AG09309 (cell line): Measurements from ENCODE around the gene MAPK11.

Experiments used
- DNase-seq: peaks from one replicate; pipeline ENCODE4 v3.0.0-alpha.2; 2010; ENCODE audit warnings: low read depth
- H3K4me3 ChIP-seq: 2 replicates; pipeline ENCODE4 v1.5.1; 2011; ENCODE audit warnings: mild to moderate bottlenecking, low read depth, low read length, moderate library complexity; ENCODE audit not compliant: control insufficient read depth
- CTCF ChIP-seq: IDR thresholded peaks from 2 replicates; pipeline ENCODE4 v1.5.1; 2011; ENCODE audit warnings: mild to moderate bottlenecking, low read depth, low read length, inconsistent platforms; ENCODE audit not compliant: insufficient read depth, control insufficient read depth; ENCODE audit errors: missing control alignments

Gene MAPK11

DNA sequence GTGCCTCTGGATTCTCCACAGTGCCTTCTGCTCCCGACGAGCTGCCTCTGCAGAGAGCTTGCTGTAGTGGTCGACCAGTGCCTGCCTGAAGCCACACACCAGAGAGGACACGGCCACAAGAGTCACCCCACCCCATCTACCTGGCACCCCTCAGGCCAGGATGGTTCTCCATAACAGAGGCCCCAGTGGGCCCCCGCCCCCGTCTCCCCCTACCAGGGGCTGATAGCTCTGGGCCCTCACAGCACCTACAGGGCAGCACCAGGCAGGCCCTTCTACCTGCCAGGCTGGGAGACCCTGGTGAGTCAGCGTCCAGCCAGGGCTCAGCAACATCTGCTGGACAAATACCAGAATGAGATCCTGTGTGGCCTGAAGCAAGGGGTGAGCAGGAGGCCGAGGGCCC lies 47.7 kb downstream of the MAPK11 start:
- H3K4me3 ChIP-seq, result no peak overlapping the region
- DNase-seq, result no peak
- no peak for TF ChIP-seq CTCF

GRCh38 chr22:50221410-50222300 lies 48.5 kb downstream of the MAPK11 start:
- DNase-seq, result no peak
- TF ChIP-seq CTCF, result no peak
- H3K4me3 ChIP-seq, result no peak overlapping the region

DNA sequence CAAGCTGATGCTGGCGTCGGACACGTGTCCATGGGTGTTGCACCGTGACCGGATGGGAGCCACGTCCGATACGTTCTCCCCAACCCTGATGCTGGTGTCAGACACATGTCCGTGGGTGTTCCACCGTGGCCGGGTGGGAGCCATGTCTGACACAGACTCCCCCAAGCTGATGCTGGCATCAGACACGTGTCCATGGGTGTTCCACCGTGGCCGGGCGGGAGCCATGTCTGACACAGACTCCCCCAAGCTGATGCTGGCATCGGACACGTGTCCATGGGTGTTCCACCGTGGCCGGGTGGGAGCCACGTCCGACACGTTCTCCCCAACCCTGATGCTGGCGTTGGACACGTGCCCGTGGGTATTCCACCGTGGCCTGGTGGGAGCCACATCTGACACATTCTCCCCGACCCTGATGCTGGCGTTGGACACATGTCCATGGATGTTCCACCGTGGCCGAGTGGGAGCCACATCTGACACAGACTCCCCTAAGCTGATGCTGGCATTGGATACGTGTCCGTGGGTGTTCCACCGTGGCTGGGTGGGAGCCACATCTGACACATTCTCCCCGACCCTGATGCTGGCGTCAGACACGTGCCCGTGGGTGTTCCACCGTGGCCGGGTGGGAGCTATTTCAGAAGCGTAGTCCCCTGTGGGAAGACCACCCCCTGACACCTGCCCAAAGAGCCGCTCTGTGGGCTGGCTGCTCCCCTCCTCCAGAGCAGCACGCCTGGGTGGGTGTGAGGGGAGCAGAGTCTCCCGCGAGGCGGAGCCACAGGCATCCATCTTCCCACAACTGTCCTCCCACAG lies 49.4 kb downstream of the MAPK11 start:
- H3K4me3 ChIP-seq, result no peak overlapping the region
- TF ChIP-seq CTCF, result no peak
- no peak for DNase-seq

DNA sequence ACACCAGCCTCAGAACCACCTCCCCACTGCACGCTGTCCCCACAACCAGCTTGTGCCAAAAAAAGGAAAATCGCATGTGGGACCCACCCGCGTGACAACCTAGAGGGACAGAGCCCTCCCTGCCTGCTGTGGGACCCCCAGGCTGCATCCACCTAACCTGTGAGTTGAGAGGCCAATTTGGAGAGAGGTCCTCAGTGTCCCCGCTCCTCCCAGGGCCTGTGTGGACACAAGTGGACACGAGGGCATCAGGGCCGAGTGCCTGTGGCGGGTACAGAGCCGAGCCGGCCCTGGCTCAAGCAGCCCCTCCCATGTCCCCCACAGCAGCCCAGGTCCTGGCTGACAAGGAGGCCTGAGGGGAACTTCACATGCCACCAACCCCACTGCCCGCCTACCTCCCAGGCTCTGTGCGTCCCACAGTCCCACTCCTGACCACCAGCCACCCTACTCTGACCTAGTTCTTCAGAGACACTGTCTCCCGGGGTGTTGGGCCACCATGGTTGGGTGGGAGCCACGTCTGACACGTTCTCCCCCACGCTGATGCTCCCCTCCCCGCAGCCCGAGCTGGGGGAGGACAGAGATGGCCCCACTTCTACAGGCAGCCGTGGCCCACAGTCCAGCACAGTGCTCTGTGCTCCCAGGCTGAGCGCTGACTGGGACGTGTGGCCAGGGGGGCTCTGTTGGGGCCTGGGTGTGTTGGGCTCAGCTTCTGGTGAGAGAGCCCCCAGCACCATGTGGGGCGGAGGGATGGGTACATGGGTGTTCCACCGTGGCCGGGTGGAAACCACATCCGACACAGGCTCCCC lies 50.2 kb downstream of the MAPK11 start:
- no peak for DNase-seq
- H3K4me3 ChIP-seq, result no peak overlapping the region
- TF ChIP-seq CTCF, result no peak

DNA sequence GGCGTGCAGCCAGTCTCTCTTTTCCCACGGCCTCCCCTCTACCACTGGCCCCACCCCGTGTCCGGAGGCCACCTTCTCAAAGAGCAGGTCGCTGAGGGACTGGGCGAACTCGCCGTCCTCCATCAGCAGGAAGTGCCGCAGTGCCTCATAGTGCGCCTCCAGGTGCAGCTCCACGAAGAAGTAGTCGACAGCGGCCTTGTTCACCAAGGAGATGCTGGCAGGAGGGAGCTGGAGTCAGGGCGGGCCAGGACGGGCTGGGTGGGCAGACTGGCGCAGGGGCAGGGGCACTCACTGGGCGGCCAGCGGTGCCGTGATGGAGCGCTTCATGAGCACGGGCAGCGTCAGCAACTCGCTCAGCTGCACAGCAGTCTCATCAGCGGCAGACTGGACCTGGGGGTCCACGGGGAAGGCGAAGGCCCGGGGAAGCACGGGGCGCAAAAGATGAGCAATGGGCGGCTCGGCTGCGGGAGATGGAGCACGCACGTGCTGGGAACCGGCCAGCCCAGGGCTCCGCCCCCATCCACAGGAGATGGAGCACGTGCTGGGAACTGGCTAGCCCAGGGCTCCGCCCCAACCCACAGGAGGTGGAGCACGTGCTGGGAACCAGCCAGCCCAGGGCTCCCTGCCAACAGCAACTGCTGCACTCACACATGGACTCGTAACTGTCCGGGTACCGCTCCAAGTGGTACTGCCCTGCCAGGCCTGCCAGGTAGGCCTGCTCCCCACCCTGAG lies 51.0 kb downstream of the MAPK11 start:
- no peak for TF ChIP-seq CTCF
- no peak overlapping the region for H3K4me3 ChIP-seq
- DNase-seq, result no peak
